Prostate gland (tissue), 2 donors: ENCODE results near the gene KCNG2.

Source experiments
- POLR2A ChIP-seq: fragments of 450-650 bp; IDR thresholded peaks from one replicate; pipeline ENCODE4 v1.6.1; 2016; ENCODE audit warnings: antibody characterized with exemption, mild to moderate bottlenecking
- POLR2AphosphoS5 ChIP-seq: sonication (generic); formaldehyde crosslinking; IDR thresholded peaks from one replicate; pipeline ENCODE4 v1.6.1; 2017; ENCODE audit warnings: antibody characterized with exemption
- TF ChIP-seq, protein P1 (sequence below), 4 experiments: fragments of 200-600 bp in 2 of 4; fragments of 450-650 bp in 2 of 4; sonication (generic) in 2 of 4; IDR thresholded peaks; 1 replicate in 3 of 4; 2 replicates in 1 of 4; pipeline ENCODE4 v1.5.1; 2016 to 2019; ENCODE audit warnings: antibody characterized with exemption in 4 of 4, mild to moderate bottlenecking in 2 of 4, moderate library complexity in 2 of 4

DNA sequence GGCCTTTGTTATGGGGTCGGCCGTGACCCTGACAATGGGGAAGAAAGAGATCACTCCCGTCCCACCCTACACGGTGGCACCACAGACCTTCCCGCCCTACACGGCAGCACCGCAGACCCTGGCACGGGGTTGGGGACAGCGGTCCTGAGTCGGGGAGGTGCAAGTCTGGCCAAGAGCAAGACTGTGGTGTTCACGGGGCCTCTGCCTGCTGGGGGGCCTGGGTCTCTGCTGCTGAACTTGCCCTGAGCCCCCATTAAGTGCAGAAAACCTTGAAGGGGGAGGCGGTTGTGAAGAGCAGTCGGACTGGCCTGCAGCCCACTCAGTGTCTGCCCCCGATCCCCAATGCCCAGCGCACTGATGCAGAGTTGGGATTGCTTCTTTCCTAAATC, 77.8 kb downstream of the KCNG2 start:
- TF ChIP-seq, protein P1, sequence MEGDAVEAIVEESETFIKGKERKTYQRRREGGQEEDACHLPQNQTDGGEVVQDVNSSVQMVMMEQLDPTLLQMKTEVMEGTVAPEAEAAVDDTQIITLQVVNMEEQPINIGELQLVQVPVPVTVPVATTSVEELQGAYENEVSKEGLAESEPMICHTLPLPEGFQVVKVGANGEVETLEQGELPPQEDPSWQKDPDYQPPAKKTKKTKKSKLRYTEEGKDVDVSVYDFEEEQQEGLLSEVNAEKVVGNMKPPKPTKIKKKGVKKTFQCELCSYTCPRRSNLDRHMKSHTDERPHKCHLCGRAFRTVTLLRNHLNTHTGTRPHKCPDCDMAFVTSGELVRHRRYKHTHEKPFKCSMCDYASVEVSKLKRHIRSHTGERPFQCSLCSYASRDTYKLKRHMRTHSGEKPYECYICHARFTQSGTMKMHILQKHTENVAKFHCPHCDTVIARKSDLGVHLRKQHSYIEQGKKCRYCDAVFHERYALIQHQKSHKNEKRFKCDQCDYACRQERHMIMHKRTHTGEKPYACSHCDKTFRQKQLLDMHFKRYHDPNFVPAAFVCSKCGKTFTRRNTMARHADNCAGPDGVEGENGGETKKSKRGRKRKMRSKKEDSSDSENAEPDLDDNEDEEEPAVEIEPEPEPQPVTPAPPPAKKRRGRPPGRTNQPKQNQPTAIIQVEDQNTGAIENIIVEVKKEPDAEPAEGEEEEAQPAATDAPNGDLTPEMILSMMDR (IDR thresholded peaks at IDR 0.05), result no peak
- TF ChIP-seq POLR2AphosphoS5, result no peak
- TF ChIP-seq POLR2A, result no peak
